Left lung (tissue), 10 donors: Measurements from ENCODE around the gene DNAJC13. TPM values are rescaled to one million over a fixed set of nuclear protein-coding genes. Genes with fewer than 3 reads are reported as not detected.
A peak's percentile ranks its signal among the peaks of the same experiment; 100 is the strongest.

Experiments used
- ATAC-seq: fragments of 200-7000 bp; cut with Tn5 transposase; one replicate; pipeline ENCODE4 v1.9.1; 2020; ENCODE audit warnings: moderate library complexity
- DNase-seq, 4 donors: peaks; one replicate each; pipeline ENCODE4 v3.0.0-alpha.2; 2013 to 2020
- H3K27ac ChIP-seq, 2 donors: fragments of 200-600 bp; sonication (generic) in 1 of 2; one replicate each; pipeline versions ENCODE4 v1.5.0 to v1.8.0; 2020 to 2021
- H3K27me3 ChIP-seq, 2 donors: fragments of 200-600 bp; sonication (generic) in 1 of 2; one replicate each; pipeline versions ENCODE4 v1.5.0 to v1.8.0; 2020 to 2021
- H3K36me3 ChIP-seq, 2 donors: fragments of 200-600 bp; sonication (generic) in 1 of 2; one replicate each; pipeline versions ENCODE4 v1.5.0 to v1.8.0; 2020 to 2021
- H3K4me1 ChIP-seq, 2 donors: fragments of 200-600 bp; one replicate each; pipeline ENCODE4 v1.8.0; 2021
- H3K4me3 ChIP-seq, 2 donors: fragments of 200-600 bp; sonication (generic) in 1 of 2; one replicate each; pipeline versions ENCODE4 v1.5.0 to v1.8.0; 2020 to 2021; ENCODE audit warnings: mild to moderate bottlenecking in 1 of 2
- H3K9me3 ChIP-seq, 2 donors: fragments of 200-600 bp; sonication (generic) in 1 of 2; one replicate each; pipeline versions ENCODE4 v1.5.0 to v1.8.0; 2020 to 2021
- CTCF ChIP-seq, 2 donors: fragments of 200-600 bp; sonication (generic) in 1 of 2; IDR thresholded peaks; one replicate each; pipeline versions ENCODE4 v1.5.0 to v1.8.0; 2021; ENCODE audit warnings: antibody characterized with exemption in 2 of 2
- intact Hi-C, 2 donors: fragments of 100-400 bp; cut with DNase I; formaldehyde crosslinking; loops; one replicate each; pipeline versions ENCODE4 v1.11.2 to v1.14.2; 2022
- polyA plus RNA-seq, 6 donors: library from polyadenylated mRNA; unstranded; fragments of 120-200 nt; gene quantifications; one replicate each; pipeline ENCODE4 v1.2.1, GENCODE V29; 2013; ENCODE audit not compliant: insufficient read length in 6 of 6
- total RNA-seq, 2 donors: library from RNA; stranded (reverse); fragmentation: NEBNext Ultra II Directional; extraction: Animal tissue kit (Norgen Biotek cat#: 25700); gene quantifications; one replicate each; pipeline ENCODE4 v1.2.1, GENCODE V29; 2021
- donor health status: DM: no; HTN: yes; CAD: no.
- donor health status: DM: no; HTN: no; CAD: no.

Gene DNAJC13
- total and polyA plus RNA-seq, 8 donors, result 41.2 to 64.0 (median 55.1) TPM

DNA sequence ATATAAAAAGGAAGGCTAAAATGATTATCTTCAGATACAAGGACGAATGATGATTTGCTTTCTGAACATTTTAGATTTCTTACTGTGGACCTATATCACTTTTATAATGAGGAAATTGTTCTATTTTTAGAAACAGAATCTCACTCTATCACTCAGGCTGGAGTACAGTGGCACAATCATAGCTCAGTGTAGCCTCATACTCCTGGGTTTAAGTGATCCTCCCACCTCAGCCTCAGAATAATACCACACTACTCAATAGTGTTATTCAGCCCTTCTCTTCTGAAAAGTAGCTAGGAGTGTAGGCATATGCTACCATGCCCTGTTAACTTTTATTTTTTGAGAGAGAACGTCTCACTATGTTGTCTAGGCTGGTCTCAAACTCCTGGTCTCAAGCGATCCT lies 15.8 kb downstream of the DNAJC13 start:
- Histone ChIP-seq H3K27ac (no peak overlapping the region), H3K27me3 (no peaks in the 10 kb centered on the region), H3K4me1 (peaks cover 0 to 40% of the 10 kb centered on the region in 2 donors), H3K9me3 (no peaks in the 10 kb centered on the region), H3K36me3 (peaks cover 0 to 11% of the 10 kb centered on the region in 2 donors), H3K4me3 (no peak overlapping the region)
- ATAC-seq (peak; percentile 24), DNase-seq (no peak)
- intact Hi-C loops, result no loop called here
- no peak for TF ChIP-seq CTCF (IDR thresholded peaks at IDR 0.05)

DNA sequence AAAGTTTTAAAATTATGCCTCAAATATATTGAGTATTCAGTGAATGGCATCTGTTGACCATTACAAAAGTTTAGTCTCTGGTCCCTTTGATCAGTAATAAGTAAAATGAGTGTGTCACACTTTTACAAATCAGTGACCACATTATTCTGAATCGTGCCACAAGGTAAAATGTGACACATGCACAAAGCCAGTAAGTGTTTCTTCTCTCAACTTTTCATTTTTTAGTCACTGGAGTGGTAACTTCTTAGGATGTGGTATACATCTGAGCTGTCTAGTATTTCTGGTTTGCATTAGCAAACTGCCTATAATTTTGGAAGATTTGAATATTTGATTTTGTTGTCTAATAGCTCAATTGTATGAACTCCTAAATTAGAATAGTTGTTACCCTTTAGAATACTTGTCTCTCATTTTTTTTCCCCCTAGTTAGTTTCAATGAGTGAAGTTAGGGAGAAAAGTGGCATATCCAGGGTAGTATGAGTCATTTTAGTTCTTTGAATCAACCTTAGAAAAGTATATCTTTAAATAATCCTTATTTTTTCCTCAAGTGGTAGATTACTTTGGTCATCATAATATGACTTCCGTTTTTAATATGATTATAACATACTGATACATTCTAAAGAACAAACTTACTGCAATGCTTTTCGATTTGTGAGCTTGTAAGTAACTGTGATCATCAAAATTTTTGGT lies 18.1 kb downstream of the DNAJC13 start:
- H3K27ac ChIP-seq, result peak overlapping the region; percentile 22 to 51
- H3K9me3 ChIP-seq, result no peaks in the 10 kb centered on the region
- peaks cover 0 to 14% of the 10 kb centered on the region in 2 donors for H3K36me3 ChIP-seq
- no peaks in the 10 kb centered on the region for H3K27me3 ChIP-seq
- ATAC-seq (no peak), DNase-seq (no peak)
- no peak for TF ChIP-seq CTCF (IDR thresholded peaks at IDR 0.05)
- intact Hi-C loops, result no loop called here
- no peak overlapping the region for H3K4me3 ChIP-seq
- peaks cover 0 to 53% of the 10 kb centered on the region in 2 donors for H3K4me1 ChIP-seq

DNA sequence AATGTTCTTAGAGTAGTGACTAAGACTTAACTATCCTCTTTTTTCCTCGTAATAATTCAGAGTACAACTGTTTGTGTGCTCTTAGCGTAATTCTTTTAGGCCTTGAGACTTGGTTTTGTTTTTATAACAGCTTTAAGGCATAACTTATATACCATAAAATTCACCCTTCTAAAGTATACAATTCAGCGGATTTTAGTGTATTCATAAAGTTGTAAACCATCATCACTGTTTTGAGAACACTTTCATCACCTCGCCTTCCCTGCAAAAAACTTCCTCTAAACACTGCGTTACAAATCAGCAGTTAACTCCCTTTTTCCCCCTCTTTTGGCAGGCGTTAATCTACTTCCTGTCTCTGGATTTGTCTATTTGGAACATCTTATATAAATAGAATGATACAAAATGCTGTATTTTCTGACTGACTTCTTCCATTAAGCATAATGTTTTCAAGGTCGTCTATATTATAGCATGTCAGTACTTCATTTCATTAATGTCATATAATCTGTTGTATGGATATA lies 18.7 kb downstream of the DNAJC13 start:
- Histone ChIP-seq H3K27ac (peak overlapping the region; percentile 22 to 51), H3K27me3 (no peaks in the 10 kb centered on the region), H3K9me3 (no peaks in the 10 kb centered on the region), H3K36me3 (peaks cover 0 to 14% of the 10 kb centered on the region in 2 donors), H3K4me3 (no peak overlapping the region), H3K4me1 (peaks cover 0 to 53% of the 10 kb centered on the region in 2 donors)
- peak in 1 of 4 donors; percentile 49 for DNase-seq
- intact Hi-C loops, result no loop called here
- no peak for TF ChIP-seq CTCF (IDR thresholded peaks at IDR 0.05)
- peak; percentile 26 for ATAC-seq

DNA sequence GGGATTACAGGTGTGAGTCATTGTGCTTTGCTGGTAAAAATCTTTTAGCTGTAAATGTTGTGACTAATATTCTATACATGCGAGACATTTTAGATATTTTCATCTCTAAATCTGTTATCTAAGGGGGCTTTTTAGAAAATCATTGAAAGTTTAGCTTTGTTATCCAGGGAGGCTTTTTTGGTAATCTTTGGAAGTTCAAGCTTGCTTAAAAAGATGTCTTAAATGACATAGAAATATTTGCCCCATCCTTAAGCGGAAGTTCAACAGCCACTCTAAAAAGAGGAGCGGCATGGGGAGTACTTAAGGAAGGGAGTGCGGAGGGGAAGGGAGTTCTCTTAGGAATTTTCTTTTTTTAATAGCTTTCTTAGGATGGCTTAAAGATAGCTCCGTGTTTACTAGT lies 26.1 kb downstream of the DNAJC13 start:
- Histone ChIP-seq H3K36me3 (peaks cover 0 to under 1% of the 10 kb centered on the region in 2 donors), H3K4me1 (peaks cover 20 to 60% of the 10 kb centered on the region in 2 donors), H3K9me3 (no peaks in the 10 kb centered on the region), H3K4me3 (no peak overlapping the region), H3K27me3 (no peaks in the 10 kb centered on the region), H3K27ac (no peak overlapping the region)
- no peak for TF ChIP-seq CTCF (IDR thresholded peaks at IDR 0.05)
- DNase-seq, result no peak
- intact Hi-C loops, result no loop called here
- peak; percentile 57 for ATAC-seq

DNA sequence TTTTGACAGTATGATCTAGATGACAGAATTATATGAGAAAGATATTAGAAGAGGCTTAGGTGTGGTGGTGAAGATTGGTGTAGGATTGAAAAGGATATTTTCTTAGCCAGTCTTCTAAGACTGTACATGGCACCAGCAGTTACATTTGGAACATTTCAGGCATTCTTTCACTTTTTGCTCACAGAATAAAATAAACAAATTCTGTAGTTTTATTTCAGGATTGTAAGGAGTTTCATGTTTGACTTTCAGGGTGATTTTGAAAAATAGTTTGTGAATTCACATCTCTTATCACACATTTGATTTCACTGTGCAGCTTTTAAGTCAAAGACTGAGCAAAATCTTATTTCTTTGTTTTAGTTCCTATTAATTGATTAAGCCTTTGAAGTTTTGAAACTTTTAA lies 27.1 kb downstream of the DNAJC13 start:
- ATAC-seq, result peak; percentile 38
- Histone ChIP-seq H3K27me3 (no peaks in the 10 kb centered on the region), H3K27ac (peak overlapping the region; percentile 13 to 37), H3K36me3 (no peaks in the 10 kb centered on the region), H3K4me3 (no peak overlapping the region), H3K9me3 (no peaks in the 10 kb centered on the region), H3K4me1 (peaks cover 21 to 59% of the 10 kb centered on the region in 2 donors)
- no peak for TF ChIP-seq CTCF (IDR thresholded peaks at IDR 0.05)
- no peak for DNase-seq
- intact Hi-C loops, result no loop called here
